Activated CD4-positive, alpha-beta T cell treated with anti-CD3 and anti-CD28 coated beads for 48 hours (primary cell): Measurements from ENCODE around the gene RLF.

ENCODE experiments used
- DNase-seq: peaks from one replicate; pipeline ENCODE4 v3.0.0-alpha.2; 2020

RLF gene

GRCh38 chr1:40239626-40240025 lies 78.4 kb downstream of the RLF start:
- no peak for DNase-seq

- DNase-seq, result no peak
Measured at GRCh38 chr1:40240390-40240789, 79.2 kb downstream of the RLF start.

- DNase-seq, result no peak
Measured at GRCh38 chr1:40241362-40241761, 80.2 kb downstream of the RLF start.

GRCh38 chr1:40243351-40243750 lies 82.2 kb downstream of the RLF start:
- no peak for DNase-seq

- no peak for DNase-seq
Measured at GRCh38 chr1:40244138-40244744, 83.1 kb downstream of the RLF start.

GRCh38 chr1:40245686-40246085 lies 84.5 kb downstream of the RLF start:
- no peak for DNase-seq

- no peak for DNase-seq
Measured at GRCh38 chr1:40247655-40248054, 86.5 kb downstream of the RLF start, which contains the start of gene TMCO2. Gene TMCO2, plus strand, starts transcription at chr1:40247937. Its CDS starts 57 bp downstream, at chr1:40247994.

- no peak for DNase-seq
Measured at GRCh38 chr1:40248412-40248811, 87.2 kb downstream of the RLF start.

- DNase-seq, result no peak
Measured at GRCh38 chr1:40251456-40251855, 90.3 kb downstream of the RLF start.

GRCh38 chr1:40252601-40253000 lies 91.4 kb downstream of the RLF start:
- DNase-seq, result no peak

- no peak for DNase-seq
Measured at GRCh38 chr1:40255231-40255630, 94.0 kb downstream of the RLF start.

- DNase-seq, result no peak
Measured at GRCh38 chr1:40256401-40257084, 95.4 kb downstream of the RLF start.

GRCh38 chr1:40257313-40257687 lies 96.1 kb downstream of the RLF start:
- DNase-seq, result peak; percentile 63

- DNase-seq, result peak; percentile 97
Measured at GRCh38 chr1:40257688-40258444, 96.7 kb downstream of the RLF start, which contains the start of gene ZMPSTE24. Gene ZMPSTE24, plus strand, starts transcription at chr1:40258236. Its CDS starts 36 bp downstream, at chr1:40258272.

- no peak for DNase-seq
Measured at GRCh38 chr1:40258445-40258769, 97.2 kb downstream of the RLF start.

- DNase-seq, result peak; percentile 44
Measured at GRCh38 chr1:40264354-40264781, 103.2 kb downstream of the RLF start.

GRCh38 chr1:40265298-40265697 lies 104.1 kb downstream of the RLF start:
- no peak for DNase-seq

GRCh38 chr1:40265919-40266318 lies 104.7 kb downstream of the RLF start:
- DNase-seq, result no peak

- DNase-seq, result no peak
Measured at GRCh38 chr1:40266786-40267535, 105.8 kb downstream of the RLF start.

- no peak for DNase-seq
Measured at GRCh38 chr1:40267767-40268187, 106.6 kb downstream of the RLF start.

GRCh38 chr1:40268211-40268610 lies 107.0 kb downstream of the RLF start:
- no peak for DNase-seq

GRCh38 chr1:40270152-40270834 lies 109.1 kb downstream of the RLF start:
- DNase-seq, result peak; percentile 37
